DND-41 (cell line): Measurements from ENCODE around the gene GPR153.

Source experiments
- ATAC-seq: fragments of 200-7000 bp; cut with Tn5 transposase; 3 replicates; pipeline ENCODE4 v1.9.1; 2021; ENCODE audit warnings: low read depth; ENCODE audit not compliant: insufficient read depth
- DNase-seq: peaks from one replicate; pipeline ENCODE4 v3.0.0-alpha.2; 2020
- H2AFZ ChIP-seq: 2 replicates; pipeline ENCODE4 v1.6.0; 2012; ENCODE audit warnings: low read depth, low read length
- H3K27ac ChIP-seq: 2 replicates; pipeline ENCODE4 v1.5.1; 2012; ENCODE audit warnings: low read length, inconsistent platforms
- H3K27me3 ChIP-seq: fragments of 200-600 bp; sonication (generic); 2 replicates; pipeline ENCODE4 v1.6.0; 2012; ENCODE audit warnings: low read length, mild to moderate bottlenecking, inconsistent platforms; ENCODE audit not compliant: insufficient read depth, poor library complexity
- H3K36me3 ChIP-seq: 2 replicates; pipeline ENCODE4 v1.5.1; 2012; ENCODE audit warnings: low read length, inconsistent platforms; ENCODE audit not compliant: insufficient read depth
- H3K4me1 ChIP-seq: 2 replicates; pipeline ENCODE4 v1.5.1; 2012; ENCODE audit warnings: mild to moderate bottlenecking, low read length; ENCODE audit not compliant: insufficient read depth
- H3K4me2 ChIP-seq: 2 replicates; pipeline ENCODE4 v1.6.0; 2012; ENCODE audit warnings: mild to moderate bottlenecking, moderate library complexity, low read length, inconsistent platforms; ENCODE audit not compliant: insufficient read depth
- H3K4me3 ChIP-seq, 2 experiments: fragments of 200-600 bp in 1 of 2; shearing (Covaris generic) in 1 of 2; 2 replicates each; pipeline ENCODE4 v1.5.1; 2012 to 2016; ENCODE audit warnings: inconsistent platforms in 2 of 2, low read length in 2 of 2, mild to moderate bottlenecking in 2 of 2, low read depth in 1 of 2, moderate library complexity in 1 of 2
- H3K79me2 ChIP-seq: 2 replicates; pipeline ENCODE4 v1.6.0; 2012; ENCODE audit warnings: low read length, inconsistent platforms; ENCODE audit not compliant: insufficient read depth
- H3K9ac ChIP-seq: 2 replicates; pipeline ENCODE4 v1.6.0; 2012; ENCODE audit warnings: low read depth, mild to moderate bottlenecking, inconsistent platforms, low read length, moderate library complexity
- H3K9me3 ChIP-seq: 2 replicates; pipeline ENCODE4 v1.5.1; 2012; ENCODE audit warnings: low read length, moderate library complexity, mild to moderate bottlenecking, inconsistent platforms; ENCODE audit not compliant: insufficient read depth, severe bottlenecking
- H4K20me1 ChIP-seq: 2 replicates; pipeline ENCODE4 v1.6.0; 2012; ENCODE audit warnings: low read length; ENCODE audit not compliant: insufficient read depth
- CTCF ChIP-seq: IDR thresholded peaks from 2 replicates; pipeline ENCODE4 v1.5.1; 2012; ENCODE audit warnings: borderline replicate concordance, low read length, moderate library complexity, mild to moderate bottlenecking; ENCODE audit not compliant: poor library complexity, severe bottlenecking; ENCODE audit errors: extremely low read depth
- EZH2 ChIP-seq: IDR thresholded peaks from 3 replicates; pipeline ENCODE4 v1.6.1; 2012; ENCODE audit warnings: borderline replicate concordance, low read depth, mild to moderate bottlenecking, moderate library complexity, low read length, inconsistent platforms; ENCODE audit not compliant: severe bottlenecking

GPR153 gene

GRCh38 chr1:6209661-6210580, 51.0 kb downstream of the GPR153 start:
- no peak overlapping the region for H3K9ac ChIP-seq
- peaks cover 4% of the 10 kb centered on the region for H4K20me1 ChIP-seq
- H3K4me3 ChIP-seq = no peak overlapping the region
- DNase-seq = peak; percentile 27
- no peak overlapping the region for H3K27ac ChIP-seq
- no peaks in the 10 kb centered on the region for H3K36me3 ChIP-seq
- ATAC-seq = 0 out of 3 replicates have a peak, but pooled peaks have one; percentile 47
- no peaks in the 10 kb centered on the region for H3K4me1 ChIP-seq
- no peak overlapping the region for H3K4me2 ChIP-seq
- H3K9me3 ChIP-seq = no peaks in the 10 kb centered on the region
- H3K79me2 ChIP-seq = no peaks in the 10 kb centered on the region
- H2AFZ ChIP-seq = no peak overlapping the region
- TF ChIP-seq CTCF (peak; percentile 31), EZH2 (no peak)
- no peaks in the 10 kb centered on the region for H3K27me3 ChIP-seq

- no peak overlapping the region for H2AFZ ChIP-seq
- no peaks in the 10 kb centered on the region for H3K9me3 ChIP-seq
- H3K9ac ChIP-seq = no peak overlapping the region
- no peaks in the 10 kb centered on the region for H3K36me3 ChIP-seq
- no peak overlapping the region for H3K4me2 ChIP-seq
- no peak overlapping the region for H3K27ac ChIP-seq
- no peaks in the 10 kb centered on the region for H3K4me1 ChIP-seq
- no peaks in the 10 kb centered on the region for H3K27me3 ChIP-seq
- no peak overlapping the region for H3K4me3 ChIP-seq
- H3K79me2 ChIP-seq = no peaks in the 10 kb centered on the region
- DNase-seq = no peak
- H4K20me1 ChIP-seq = peaks cover 4% of the 10 kb centered on the region
- TF ChIP-seq CTCF = no peak
- TF ChIP-seq EZH2 = no peak
- no peak for ATAC-seq
Observed at GRCh38 chr1:6208723-6209660, 51.9 kb downstream of the GPR153 start.

GRCh38 chr1:6207921-6208320, 53.0 kb downstream of the GPR153 start:
- Histone ChIP-seq H2AFZ (no peak overlapping the region), H3K27ac (no peak overlapping the region), H4K20me1 (peaks cover 4% of the 10 kb centered on the region), H3K9me3 (no peaks in the 10 kb centered on the region), H3K27me3 (no peaks in the 10 kb centered on the region), H3K4me3 (no peak overlapping the region), H3K4me2 (no peak overlapping the region), H3K4me1 (no peaks in the 10 kb centered on the region), H3K36me3 (no peaks in the 10 kb centered on the region), H3K9ac (no peak overlapping the region), H3K79me2 (no peaks in the 10 kb centered on the region)
- DNase-seq = no peak
- TF ChIP-seq CTCF = no peak
- no peak for TF ChIP-seq EZH2
- ATAC-seq = no peak
